Measurements from ENCODE around the gene MTHFD1L.

The MTHFD1L gene

GRCh38 chr6:150898399-150899170 is 33.1 kb downstream of the MTHFD1L start:
- Mint-ChIP-seq H3K9me3 (no peaks in the 10 kb centered on the region), H3K27ac (no peak overlapping the region)
- no peak for DNase-seq (ENCODE audit: low spot score in 2 of 2)

DNA sequence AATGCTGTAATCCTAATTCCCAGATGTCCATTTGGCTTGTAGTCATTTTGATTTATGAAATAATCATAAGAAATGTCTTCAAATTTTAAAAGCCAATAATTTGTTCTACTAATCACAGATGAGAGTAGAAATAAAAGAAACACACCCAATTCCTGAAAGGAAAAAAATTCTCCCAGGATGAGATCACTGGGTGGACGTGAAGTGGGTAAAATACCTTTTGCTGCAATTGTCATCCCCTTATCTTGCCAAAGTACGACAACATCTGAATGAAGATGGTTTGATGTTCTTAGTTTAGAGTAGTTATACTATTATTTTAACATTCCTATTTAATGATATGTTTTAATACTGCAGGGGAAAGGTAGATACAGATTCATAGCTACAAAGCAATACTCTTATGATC is 33.7 kb downstream of the MTHFD1L start:
- Mint-ChIP-seq H3K27me3 (no peaks in the 10 kb centered on the region), H3K4me3 (no peak overlapping the region), H3K9me3 (no peaks in the 10 kb centered on the region), H3K4me1 (peaks cover 12% of the 10 kb centered on the region), H3K36me3 (peaks cover 3% of the 10 kb centered on the region), H3K27ac (no peak overlapping the region)
- ATAC-seq (ENCODE audit: low read depth), result no peak
- no peak for DNase-seq (ENCODE audit: low spot score in 2 of 2)

More at GRCh38 chr6:150898399-150899170, 33.1 kb downstream of the MTHFD1L start:
- Mint-ChIP-seq H3K4me3 (peak overlapping the region; percentile 39), H3K36me3 (peaks cover 4% of the 10 kb centered on the region), H3K4me1 (peaks cover 12% of the 10 kb centered on the region), H3K27me3 (no peaks in the 10 kb centered on the region)
- no peak for ATAC-seq (ENCODE audit: low read depth)

- Mint-ChIP-seq H3K27ac (no peak overlapping the region), H3K9me3 (no peaks in the 10 kb centered on the region), H3K36me3 (peaks cover 3% of the 10 kb centered on the region), H3K27me3 (no peaks in the 10 kb centered on the region), H3K4me3 (no peak overlapping the region), H3K4me1 (peaks cover 9% of the 10 kb centered on the region)
- ATAC-seq (ENCODE audit: low read depth) (no peak), DNase-seq (ENCODE audit: low spot score in 2 of 2) (no peak)
Observed at GRCh38 chr6:150900049-150900448, 34.5 kb downstream of the MTHFD1L start.

- Mint-ChIP-seq H3K36me3 (peaks cover 6% of the 10 kb centered on the region), H3K27ac (no peak overlapping the region), H3K4me1 (peaks cover 5% of the 10 kb centered on the region), H3K27me3 (no peaks in the 10 kb centered on the region), H3K4me3 (no peak overlapping the region), H3K9me3 (no peaks in the 10 kb centered on the region)
- no peak for ATAC-seq (ENCODE audit: low read depth)
- DNase-seq (ENCODE audit: low spot score in 2 of 2), result no peak
Observed at GRCh38 chr6:150902142-150902776, 36.8 kb downstream of the MTHFD1L start.

DNA sequence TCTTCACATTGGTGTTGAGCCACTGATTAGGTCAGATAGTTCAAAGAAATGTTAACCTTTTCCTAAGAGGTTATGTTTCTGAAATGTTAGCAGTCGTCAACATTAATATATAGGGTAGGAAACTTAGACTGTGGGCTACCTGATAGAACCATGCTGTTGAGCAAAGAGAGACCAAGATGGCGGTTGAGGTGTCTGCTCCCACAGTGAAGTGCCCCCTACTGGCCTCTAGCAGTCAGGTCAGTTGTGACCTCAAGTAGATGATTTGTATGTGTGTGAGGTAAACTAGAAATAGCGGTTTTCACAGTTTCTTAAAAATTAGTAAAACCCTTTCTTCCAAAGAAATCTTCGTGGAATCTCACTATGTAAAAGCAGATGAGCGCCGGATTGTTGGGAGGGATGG is 40.3 kb downstream of the MTHFD1L start:
- H3K4me3 Mint-ChIP-seq, result no peak overlapping the region
- H3K4me1 Mint-ChIP-seq, result no peaks in the 10 kb centered on the region
- DNase-seq (ENCODE audit: low spot score in 2 of 2) (no peak), ATAC-seq (ENCODE audit: low read depth) (no peak)
- peaks cover 6% of the 10 kb centered on the region for H3K36me3 Mint-ChIP-seq
- H3K27ac Mint-ChIP-seq, result no peak overlapping the region
- H3K9me3 Mint-ChIP-seq, result no peaks in the 10 kb centered on the region
- no peaks in the 10 kb centered on the region for H3K27me3 Mint-ChIP-seq

- no peaks in the 10 kb centered on the region for H3K4me1 Mint-ChIP-seq
Observed at GRCh38 chr6:150906641-150907326, 41.3 kb downstream of the MTHFD1L start.

GRCh38 chr6:150907383-150907782 is 41.9 kb downstream of the MTHFD1L start:
- no peaks in the 10 kb centered on the region for H3K27me3 Mint-ChIP-seq
- H3K9me3 Mint-ChIP-seq, result peaks cover 3% of the 10 kb centered on the region
- no peak overlapping the region for H3K4me3 Mint-ChIP-seq
- ATAC-seq (ENCODE audit: low read depth), result no peak
- no peak overlapping the region for H3K27ac Mint-ChIP-seq
- peaks cover 9% of the 10 kb centered on the region for H3K36me3 Mint-ChIP-seq
- no peak for DNase-seq (ENCODE audit: low spot score in 2 of 2)
- no peaks in the 10 kb centered on the region for H3K4me1 Mint-ChIP-seq

More at GRCh38 chr6:150906641-150907326, 41.3 kb downstream of the MTHFD1L start:
- Mint-ChIP-seq H3K36me3 (peaks cover 9% of the 10 kb centered on the region), H3K27ac (no peak overlapping the region), H3K4me3 (no peak overlapping the region), H3K27me3 (no peaks in the 10 kb centered on the region), H3K9me3 (peaks cover 3% of the 10 kb centered on the region)
- no peak for ATAC-seq (ENCODE audit: low read depth)
- no peak for DNase-seq (ENCODE audit: low spot score in 2 of 2)

GRCh38 chr6:150908901-150909300 is 43.4 kb downstream of the MTHFD1L start:
- ATAC-seq (ENCODE audit: low read depth), result no peak
- Mint-ChIP-seq H3K4me3 (no peak overlapping the region), H3K9me3 (peaks cover 3% of the 10 kb centered on the region), H3K36me3 (peaks cover 9% of the 10 kb centered on the region), H3K4me1 (no peaks in the 10 kb centered on the region), H3K27ac (no peak overlapping the region), H3K27me3 (no peaks in the 10 kb centered on the region)
- no peak for DNase-seq (ENCODE audit: low spot score in 2 of 2)

DNA sequence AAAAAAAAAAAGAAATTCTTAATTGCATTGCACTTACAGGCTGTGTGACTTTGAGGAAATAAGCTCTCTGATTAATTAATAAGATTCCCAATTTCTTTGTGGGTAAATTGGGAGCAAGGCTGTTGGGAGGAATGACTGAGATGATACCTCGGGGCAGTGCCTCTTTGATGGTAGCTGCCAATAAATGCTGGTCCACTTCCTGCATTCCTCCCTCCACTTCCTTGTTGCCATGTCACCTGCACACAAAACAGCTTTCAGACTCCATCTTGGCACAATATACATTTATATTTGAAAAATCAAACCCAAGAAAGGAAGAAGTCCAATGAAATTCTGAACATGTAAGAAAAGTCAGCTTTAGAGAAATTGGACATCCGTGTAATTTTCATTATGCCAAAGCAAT is 45.1 kb downstream of the MTHFD1L start:
- Mint-ChIP-seq H3K27me3 (no peaks in the 10 kb centered on the region), H3K27ac (no peak overlapping the region), H3K4me3 (no peak overlapping the region), H3K36me3 (peaks cover 11% of the 10 kb centered on the region), H3K4me1 (no peaks in the 10 kb centered on the region), H3K9me3 (peaks cover 3% of the 10 kb centered on the region)
- ATAC-seq (ENCODE audit: low read depth) (no peak), DNase-seq (ENCODE audit: low spot score in 2 of 2) (no peak)

GRCh38 chr6:150914372-150914771 is 48.9 kb downstream of the MTHFD1L start:
- no peaks in the 10 kb centered on the region for H3K4me1 Mint-ChIP-seq
- H3K36me3 Mint-ChIP-seq, result peaks cover 10% of the 10 kb centered on the region
- no peak overlapping the region for H3K4me3 Mint-ChIP-seq
- no peaks in the 10 kb centered on the region for H3K27me3 Mint-ChIP-seq
- ATAC-seq (ENCODE audit: low read depth) (no peak), DNase-seq (ENCODE audit: low spot score in 2 of 2) (no peak)
- no peak overlapping the region for H3K27ac Mint-ChIP-seq
- peaks cover 3% of the 10 kb centered on the region for H3K9me3 Mint-ChIP-seq

- Mint-ChIP-seq H3K36me3 (peaks cover 14% of the 10 kb centered on the region), H3K4me3 (no peak overlapping the region), H3K27me3 (no peaks in the 10 kb centered on the region), H3K9me3 (peaks cover 3% of the 10 kb centered on the region), H3K27ac (no peak overlapping the region), H3K4me1 (no peaks in the 10 kb centered on the region)
- ATAC-seq (ENCODE audit: low read depth), result no peak
- DNase-seq (ENCODE audit: low spot score in 2 of 2), result no peak
Observed at GRCh38 chr6:150915131-150915879, 49.8 kb downstream of the MTHFD1L start.

DNA sequence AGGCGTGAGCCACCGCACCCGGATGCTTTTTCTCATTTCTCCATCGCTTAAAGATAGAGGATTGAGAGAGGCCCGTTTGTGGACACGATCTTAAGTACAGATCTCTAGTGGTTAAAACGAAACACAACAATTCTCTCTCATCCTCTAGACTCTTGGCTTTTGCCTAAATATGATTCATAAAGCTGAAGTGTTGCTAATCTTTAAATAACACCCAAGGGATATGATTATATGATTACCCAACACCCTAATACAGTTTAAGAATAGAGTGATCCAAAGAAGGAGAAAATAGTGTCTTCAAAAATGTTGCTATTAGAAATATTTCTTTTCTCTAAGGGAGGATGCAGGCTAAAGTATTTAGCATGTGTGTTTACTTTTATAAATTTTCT is 50.4 kb downstream of the MTHFD1L start:
- no peaks in the 10 kb centered on the region for H3K4me1 Mint-ChIP-seq
- no peak overlapping the region for H3K27ac Mint-ChIP-seq
- H3K4me3 Mint-ChIP-seq, result no peak overlapping the region
- no peaks in the 10 kb centered on the region for H3K27me3 Mint-ChIP-seq
- ATAC-seq (ENCODE audit: low read depth) (no peak), DNase-seq (ENCODE audit: low spot score in 2 of 2) (no peak)
- H3K36me3 Mint-ChIP-seq, result peaks cover 14% of the 10 kb centered on the region
- peaks cover 3% of the 10 kb centered on the region for H3K9me3 Mint-ChIP-seq

GRCh38 chr6:150919938-150920337 is 54.4 kb downstream of the MTHFD1L start:
- no peak for DNase-seq (ENCODE audit: low spot score in 2 of 2)
- no peak for ATAC-seq (ENCODE audit: low read depth)
- Mint-ChIP-seq H3K36me3 (peaks cover 9% of the 10 kb centered on the region), H3K27me3 (no peaks in the 10 kb centered on the region), H3K9me3 (no peaks in the 10 kb centered on the region), H3K4me3 (no peak overlapping the region), H3K4me1 (no peaks in the 10 kb centered on the region), H3K27ac (no peak overlapping the region)

DNA sequence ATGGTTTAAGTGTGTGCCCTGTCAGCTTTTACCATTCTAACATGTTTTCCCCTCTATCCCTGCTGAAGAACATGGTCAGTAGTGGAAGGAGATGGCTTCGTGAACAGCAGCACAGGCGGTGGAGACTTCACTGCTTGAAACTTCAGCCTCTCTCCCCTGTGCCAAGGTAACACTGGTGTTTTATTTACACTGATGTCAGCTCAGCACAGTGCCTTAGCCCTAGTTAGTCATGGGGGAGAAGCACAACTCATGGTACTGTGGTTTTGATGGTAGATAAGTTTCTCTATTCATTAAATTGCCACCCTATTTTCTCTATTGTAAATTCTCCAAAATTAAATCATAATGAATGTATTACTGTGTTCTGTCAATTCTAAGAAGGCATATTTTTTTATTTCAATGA is 56.6 kb downstream of the MTHFD1L start:
- Mint-ChIP-seq H3K4me3 (no peak overlapping the region), H3K9me3 (no peaks in the 10 kb centered on the region), H3K27me3 (no peaks in the 10 kb centered on the region), H3K36me3 (peaks cover 13% of the 10 kb centered on the region), H3K4me1 (no peaks in the 10 kb centered on the region), H3K27ac (no peak overlapping the region)
- ATAC-seq (ENCODE audit: low read depth) (no peak), DNase-seq (ENCODE audit: low spot score in 2 of 2) (no peak)
